GM18951 (cell line): ENCODE measurements around the gene SLC34A1.
A peak's percentile ranks its signal among the peaks of the same experiment; 100 is the strongest.

Experiments
- POLR2A ChIP-seq: IDR thresholded peaks from 4 replicates; pipeline ENCODE4 v1.6.1; 2011; ENCODE audit warnings: mild to moderate bottlenecking; ENCODE audit not compliant: insufficient read length, insufficient read depth; ENCODE audit errors: extremely low read depth
- in situ Hi-C: fragments of 300-500 bp; cut with MboI; formaldehyde crosslinking; loops from one replicate; pipeline ENCODE4 v1.12.0; 2022; ENCODE audit warnings: low sequenced_read_pairs, mixed read lengths, inconsistent platforms; ENCODE audit not compliant: unreplicated experiment

SLC34A1 gene

DNA sequence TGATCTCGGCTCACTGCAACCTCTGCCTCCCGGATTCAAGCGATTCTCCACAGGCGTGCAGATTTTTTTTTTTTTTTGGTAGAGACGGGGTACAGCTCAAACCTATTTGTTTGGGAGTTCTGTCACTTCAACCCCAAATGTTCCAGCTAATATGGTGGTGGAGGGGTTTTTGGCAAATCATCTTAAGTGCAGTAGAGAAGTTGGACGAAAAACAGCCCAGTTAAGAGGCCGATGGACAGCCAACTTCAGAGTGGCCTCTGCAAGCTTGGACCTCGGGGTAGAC, 61.6 kb downstream of the SLC34A1 start:
- in situ Hi-C loops, result no loop called here
- TF ChIP-seq POLR2A, result no peak

DNA sequence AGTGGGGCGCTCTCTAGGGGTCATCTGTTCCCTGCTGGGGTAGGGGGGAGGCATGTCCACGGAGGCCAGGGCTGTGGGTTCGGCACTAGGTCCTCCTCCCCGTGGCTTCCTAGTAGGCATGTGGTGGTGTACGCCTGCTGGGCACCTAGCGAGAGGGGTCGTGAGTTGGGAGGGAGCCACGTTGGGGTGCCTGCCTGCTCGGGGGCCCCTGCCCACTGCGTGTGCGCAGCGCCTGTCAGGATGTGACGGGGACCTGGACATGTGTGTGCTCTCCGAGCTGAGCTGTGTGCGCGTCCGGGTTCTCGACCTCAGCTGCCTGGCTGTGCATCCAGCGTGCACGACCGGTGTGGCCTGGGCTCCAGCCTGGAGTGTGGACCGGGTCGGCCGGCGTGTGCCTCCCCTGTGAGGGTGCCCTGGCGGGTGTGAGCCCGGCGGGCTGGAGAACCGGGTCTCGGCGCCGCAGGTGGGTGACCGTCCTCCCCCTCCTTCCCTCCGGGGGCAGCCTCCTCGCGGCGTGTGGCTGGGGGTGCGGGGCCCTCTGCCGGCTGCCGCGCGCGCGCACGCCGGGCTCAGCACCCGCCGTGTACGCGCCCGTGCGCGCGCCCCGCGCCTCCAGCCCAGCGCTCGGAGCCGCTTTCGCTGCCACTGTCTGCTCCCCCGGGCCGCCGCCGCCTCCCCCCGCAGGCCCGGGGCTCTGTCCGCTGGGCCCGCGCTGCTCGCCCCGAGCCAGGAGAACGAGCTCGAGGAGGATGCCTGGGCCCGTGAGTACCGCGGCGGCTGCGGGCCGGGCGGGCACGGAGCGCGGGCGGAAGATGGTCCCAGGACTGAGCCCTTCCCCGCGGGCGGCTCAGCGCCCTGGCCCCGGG, 62.2 kb downstream of the SLC34A1 start, which contains the start of gene PRR7:
Gene PRR7, plus strand, starts transcription at position 615 of the 866 bp plus-strand sequence. CDS start 8,254 bp downstream, outside the sequence.
- in situ Hi-C loops, result no loop called here

DNA sequence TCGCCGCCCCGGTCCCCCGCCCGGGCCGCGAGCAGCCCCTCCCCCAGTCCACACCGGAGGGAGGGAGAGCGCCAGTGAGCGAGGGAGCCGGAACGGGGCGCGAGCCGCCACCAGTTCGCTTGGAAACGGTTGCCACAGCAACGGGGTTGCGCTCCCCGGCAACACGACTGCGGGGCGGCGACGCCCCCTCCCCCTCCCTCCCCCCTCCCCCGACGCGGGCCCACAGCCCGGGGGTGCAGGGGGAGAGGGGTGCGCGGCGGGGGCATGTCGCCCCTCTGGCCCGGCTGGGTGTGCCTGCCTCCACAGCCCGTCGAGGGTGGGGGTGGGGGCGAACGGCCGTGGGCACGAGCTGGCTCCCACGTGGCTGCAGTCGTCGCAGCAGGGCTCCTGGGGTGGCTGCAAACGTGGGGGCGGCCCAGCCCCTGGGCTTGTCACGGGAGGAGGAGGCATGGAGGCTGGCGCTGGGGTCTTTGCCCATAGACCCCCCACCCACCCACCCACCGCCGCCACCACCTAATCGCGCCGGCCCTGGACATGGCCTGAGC, 62.9 kb downstream of the SLC34A1 start:
- TF ChIP-seq POLR2A, result no peak
- in situ Hi-C loops, result no loop called here

More for the DNA sequence above, 62.2 kb downstream of the SLC34A1 start, which contains the start of gene PRR7:
- peak; percentile 64 for TF ChIP-seq POLR2A

DNA sequence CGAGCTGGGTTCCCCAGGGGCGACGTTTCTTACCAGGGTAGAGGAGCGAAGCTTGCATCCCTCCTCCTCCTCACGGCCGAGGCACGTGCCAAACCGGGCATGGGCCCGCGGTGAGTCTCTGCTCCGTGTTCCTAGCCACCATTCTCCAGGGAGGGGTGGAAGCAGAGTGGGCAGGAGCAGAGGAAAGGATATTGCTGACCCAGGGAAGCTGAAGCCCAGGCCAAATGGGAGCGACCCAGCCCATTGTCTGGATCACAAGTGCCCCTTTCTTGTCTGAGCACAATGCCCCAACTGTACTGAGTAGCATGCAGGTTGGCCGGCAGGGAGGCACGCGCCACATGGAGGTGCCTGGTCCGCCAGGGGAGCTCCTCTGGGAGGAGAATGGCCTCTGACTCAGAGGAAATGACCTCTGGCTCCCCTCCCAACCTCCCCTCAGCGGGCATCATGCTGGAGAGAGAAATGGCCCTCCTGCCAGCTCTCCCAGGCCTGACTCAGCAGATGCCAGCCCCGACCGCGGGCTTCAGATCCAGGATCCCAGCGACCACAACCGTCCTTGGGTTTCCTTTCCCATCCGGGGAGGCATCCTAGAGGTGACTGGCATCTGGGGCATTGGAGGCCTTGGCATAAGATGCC, 63.5 kb downstream of the SLC34A1 start:
- peak; percentile 17 for TF ChIP-seq POLR2A
- in situ Hi-C loops, result no loop called here
